NCI-H2081 treated with DMSO at 0.1 percent for 48 hours (cell line): ENCODE results near the gene MELK.

ENCODE experiments used
- DNase-seq: peaks from one replicate; lab custom pipeline; 2025; lab: John Stamatoyannopoulos, UW

Gene MELK

DNA sequence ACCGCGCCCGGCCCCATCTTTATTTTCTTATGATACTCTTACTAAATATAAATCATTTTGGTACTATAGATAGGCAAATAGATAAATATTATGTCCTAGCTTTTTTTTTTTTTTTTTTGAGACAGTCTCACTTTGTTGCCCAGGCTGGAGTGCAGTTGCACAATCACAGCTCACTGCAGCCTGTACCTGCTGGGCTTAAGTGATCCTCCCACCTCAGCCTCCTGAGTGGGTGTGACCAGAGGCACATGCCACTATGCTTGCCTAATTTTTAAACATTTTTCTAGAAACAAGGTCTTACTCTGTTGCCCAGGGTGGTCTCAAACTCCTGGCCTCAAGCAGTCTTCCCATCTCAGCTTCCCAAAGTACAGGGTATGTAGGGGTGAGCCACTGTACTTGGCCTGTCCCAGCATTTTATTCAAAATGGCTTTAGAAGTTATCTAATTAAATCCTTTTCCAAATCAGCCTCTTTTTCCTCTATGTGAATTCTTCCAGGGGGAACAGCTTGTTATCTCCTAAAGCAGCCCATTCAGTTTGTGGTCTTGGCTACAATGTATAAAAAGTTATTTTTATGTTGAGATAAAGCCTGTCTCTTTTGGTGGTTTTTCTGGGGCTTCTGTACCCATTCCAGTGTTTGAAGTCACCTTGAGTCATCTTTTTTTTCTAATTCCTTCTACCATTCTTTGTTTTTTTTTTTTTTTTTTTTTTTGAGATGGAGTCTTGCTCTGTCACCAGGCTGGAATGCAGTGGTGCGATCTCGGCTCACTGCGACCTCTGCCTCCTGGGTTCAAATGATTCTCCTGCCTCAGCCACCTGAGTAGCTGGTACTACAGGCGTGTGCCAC, 12.1 kb downstream of the MELK start:
- no peak for DNase-seq

DNA sequence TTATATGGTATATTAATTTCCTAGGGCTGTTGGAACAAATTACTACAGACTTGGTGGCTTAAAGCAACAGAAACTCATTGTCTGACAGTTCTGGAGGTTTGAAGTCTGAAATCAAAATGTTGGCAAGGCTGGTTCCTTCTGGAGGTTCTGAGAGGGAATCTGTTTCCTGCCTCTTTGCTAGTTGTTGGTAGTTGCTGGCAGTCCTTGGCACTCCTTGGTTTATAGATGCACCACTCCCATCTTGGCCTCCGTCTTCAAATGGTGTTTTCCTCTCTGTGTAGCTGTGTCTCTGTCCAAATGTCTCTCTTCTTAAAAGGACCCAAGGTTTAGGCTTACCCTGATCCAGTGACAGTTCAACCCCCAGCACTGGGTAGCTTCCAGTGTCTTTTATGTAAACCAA, 17.5 kb downstream of the MELK start:
- DNase-seq: no peak

DNA sequence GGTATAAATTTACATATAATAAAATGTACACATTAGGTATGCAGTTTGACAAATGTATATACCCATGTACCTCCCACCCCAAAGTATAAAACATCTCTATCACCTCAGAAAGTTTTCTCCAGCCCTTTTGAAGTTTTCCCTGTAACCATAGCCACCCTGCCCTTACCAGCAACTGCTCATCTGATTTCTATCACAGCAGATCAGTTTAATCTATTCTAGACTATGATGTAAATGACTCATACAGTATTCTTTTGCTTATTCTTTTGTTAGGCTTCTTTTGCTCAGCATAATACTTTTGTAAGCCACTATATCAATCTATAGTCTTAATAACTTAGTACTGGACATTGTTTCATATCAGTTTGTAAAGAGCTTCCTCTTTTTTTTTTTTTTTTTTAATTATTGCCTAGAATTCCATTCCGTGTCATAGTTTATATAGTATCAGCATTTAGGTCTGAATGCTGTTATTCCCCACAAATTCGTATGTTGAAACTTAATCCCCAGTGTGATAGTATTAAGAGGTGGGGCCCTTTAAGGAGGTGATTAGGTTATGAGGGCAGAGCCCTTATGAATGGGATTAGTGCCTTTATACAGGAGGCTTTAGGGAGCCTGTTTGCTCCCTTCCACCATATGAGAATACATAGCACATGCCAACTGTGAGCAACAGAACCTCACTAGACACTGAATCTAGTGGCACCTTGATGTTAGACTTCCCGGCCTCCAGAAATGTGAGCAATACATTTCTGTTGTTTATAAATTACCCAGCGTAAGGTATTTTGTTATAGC, 20.3 kb downstream of the MELK start:
- DNase-seq: no peak

DNA sequence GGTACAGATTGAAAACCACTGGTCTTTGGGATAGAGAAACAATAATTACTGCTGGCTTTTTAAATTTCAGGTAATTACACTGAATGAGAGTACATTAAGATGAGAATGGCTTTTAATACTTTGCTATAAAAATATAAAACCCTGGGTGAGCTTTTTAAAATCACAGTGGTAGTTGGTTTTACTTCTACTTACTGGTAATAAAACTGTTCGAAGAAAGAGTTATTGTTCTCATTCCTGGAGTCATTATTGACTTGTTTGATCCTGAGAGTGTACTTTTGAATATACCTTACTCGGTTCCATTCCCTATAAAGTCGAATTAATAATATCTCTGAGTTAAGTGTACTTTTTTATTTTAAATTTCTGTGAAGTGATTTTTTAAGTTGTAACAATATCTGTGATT, 21.5 kb downstream of the MELK start:
- no peak for DNase-seq

DNA sequence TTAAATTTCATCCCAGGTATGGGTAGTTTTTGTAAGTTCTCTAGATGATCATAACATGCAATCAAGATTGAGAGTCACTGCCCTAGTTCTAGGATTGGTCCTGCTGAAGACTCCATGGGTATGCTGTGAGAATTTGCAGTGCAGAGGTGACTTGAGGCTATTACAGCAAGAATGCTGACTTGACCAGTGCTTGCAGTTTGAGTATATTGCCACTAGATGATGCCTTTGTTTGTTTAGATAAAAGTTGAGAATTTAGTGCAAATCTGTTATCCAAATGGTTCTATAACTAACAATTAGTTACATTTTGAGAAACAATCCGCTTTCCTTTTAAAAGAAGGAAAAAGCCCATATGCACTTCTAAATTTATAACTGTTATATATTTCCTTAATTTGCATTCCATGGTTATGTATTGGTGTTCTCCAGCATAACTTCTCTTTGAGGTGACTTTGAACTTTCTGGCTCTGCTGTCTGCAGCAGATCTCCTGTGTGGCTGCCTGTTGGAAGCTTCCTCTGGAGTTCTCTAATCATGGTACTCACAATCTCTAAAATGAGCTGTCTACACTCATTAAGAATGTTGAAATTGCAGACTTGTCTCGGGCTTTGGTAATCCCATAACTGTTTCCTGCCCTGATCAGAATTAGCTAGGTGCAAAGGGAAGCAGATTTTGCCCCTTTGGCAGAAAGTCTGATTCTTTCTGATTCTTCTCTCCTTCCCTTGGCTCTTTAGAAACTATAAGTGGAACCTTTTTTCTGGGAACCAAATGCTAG, 24.9 kb downstream of the MELK start:
- DNase-seq: no peak

DNA sequence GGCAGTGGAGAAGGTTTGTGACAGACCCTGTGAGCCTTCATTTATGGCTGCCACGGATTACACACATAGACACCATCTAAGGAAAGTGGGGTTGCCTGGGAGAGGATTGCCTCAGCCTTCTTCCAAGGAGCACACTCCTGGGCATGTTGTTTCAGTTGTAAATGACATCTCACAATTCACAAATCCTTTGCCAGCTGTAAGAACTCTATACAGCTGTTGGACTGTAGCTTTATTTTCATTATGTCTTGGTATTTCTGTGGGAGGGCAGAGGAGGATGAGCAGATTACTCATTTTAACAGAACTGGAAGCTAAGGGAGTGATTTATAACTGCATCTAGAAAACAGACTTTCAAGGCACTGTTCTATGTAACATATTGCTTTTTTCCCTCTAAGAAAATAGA, 25.6 kb downstream of the MELK start:
- DNase-seq: no peak

DNA sequence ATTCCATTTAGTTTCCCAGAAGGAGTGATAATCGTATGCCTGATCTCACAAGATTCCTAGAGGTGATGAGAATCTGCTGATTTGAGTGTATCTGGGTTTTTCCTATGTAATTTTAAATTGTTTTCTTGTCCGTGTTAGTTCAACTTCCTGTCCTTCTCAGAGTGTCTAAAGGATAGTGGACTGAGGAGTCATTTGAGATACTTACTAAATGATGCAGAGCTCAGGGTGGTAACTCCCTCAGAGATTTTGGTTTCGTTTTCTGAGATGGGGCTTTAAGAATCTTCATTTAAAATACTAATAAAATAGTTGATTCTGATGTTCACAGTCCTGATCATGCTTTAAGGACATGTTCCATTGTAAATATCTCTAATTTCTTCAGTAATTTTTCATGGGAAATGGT, 30.3 kb downstream of the MELK start:
- no peak for DNase-seq

DNA sequence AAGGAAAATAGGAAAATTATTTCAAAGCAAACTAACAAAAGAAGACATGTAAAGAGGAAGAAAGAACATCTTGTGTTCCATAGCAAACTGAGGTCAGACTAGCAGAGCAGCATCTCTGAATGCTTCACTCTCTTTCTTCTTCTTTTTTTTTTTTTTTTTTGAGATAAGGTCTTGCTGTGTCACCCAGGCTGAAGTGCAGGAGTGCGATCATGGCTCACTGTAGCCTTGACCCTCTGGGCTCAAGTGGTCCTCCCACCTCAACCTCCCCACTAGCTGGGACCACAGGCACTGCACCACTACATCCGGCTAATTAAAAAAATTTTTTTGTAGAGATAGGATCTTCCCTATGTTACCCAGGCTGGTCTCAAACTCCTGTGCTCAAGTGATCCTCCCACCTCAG, 36.6 kb downstream of the MELK start:
- no peak for DNase-seq

DNA sequence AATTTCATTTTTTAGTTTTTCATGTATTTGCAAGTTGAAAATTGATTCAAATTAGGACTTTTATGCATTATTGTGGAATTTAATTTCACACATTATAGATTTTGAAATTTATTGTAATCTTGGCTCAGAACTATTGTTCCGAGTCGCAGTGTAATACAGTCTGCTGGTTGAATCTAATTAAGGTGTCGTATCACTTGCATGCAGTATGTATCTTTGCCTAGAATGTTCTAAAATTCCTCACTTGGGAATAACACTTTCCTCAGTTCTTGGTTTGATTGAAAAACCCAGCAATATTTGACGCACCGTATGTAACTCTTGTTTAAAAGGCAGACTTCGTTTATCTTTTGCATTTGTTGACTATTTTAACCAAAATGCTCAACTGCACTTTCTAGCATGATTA, 49.4 kb downstream of the MELK start:
- no peak for DNase-seq

DNA sequence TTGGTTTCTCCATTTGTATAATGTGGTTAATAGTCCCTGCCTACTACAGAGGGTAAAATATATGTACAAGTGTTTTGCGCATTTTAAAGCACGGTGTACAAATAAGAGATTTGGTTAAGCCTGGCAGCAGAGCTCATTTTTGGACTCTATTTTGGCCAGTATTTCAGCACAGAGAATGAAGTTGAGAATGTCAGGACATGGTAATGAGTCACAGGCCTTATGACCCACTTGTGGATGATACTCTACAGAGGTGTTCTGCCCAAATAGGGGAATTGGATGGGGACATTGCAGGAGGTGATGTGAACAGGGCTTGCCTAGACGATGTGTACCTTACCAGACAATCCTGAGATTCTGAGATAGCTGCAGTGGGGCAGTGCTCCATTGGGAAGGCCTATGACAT, 50.6 kb downstream of the MELK start:
- DNase-seq: no peak

DNA sequence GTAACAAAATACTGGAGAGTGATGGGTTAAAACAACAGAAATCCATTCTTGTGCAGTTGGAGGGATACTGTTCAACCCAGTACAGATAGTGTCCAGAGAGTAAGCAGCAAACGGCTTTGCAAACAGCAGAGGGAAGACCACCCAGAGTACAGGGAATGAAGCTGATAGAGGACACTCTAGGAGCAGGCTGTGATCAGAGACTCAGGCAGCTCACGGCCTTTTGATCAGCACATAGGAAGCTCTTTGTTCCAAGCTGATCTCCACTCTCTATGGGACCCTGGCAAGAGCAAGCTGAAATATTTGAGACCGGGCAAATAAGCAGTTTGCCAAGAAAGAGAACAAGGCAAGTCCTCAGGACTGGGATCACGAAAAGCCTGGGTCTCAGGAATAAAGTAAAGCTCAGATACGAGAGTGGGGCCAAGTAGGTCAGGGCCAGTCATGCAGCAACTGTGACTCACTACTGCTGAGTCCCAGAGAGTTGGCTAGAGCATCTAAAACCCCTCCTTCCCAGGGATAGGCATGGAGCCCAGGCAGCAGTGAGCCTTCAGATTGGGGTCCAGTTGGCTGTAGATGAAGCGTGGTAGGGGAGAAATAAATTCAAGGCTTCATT, 52.4 kb downstream of the MELK start:
- no peak for DNase-seq

DNA sequence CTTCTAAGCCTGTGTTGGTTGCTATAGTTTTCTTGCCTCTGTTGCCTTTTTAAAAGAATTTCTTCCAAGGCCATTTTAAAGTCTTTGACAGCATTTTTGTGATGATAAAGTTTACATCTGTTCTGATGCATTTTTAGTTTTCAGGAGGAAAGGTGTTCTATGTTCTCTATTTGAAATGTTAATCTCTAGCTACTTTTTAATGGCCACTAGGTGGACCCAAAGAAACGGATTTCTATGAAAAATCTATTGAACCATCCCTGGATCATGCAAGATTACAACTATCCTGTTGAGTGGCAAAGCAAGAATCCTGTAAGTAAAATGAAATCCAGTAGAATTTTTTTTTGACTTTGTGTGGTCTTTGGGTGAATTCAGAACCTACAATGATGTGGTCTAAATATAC, 60.2 kb downstream of the MELK start:
- no peak for DNase-seq

DNA sequence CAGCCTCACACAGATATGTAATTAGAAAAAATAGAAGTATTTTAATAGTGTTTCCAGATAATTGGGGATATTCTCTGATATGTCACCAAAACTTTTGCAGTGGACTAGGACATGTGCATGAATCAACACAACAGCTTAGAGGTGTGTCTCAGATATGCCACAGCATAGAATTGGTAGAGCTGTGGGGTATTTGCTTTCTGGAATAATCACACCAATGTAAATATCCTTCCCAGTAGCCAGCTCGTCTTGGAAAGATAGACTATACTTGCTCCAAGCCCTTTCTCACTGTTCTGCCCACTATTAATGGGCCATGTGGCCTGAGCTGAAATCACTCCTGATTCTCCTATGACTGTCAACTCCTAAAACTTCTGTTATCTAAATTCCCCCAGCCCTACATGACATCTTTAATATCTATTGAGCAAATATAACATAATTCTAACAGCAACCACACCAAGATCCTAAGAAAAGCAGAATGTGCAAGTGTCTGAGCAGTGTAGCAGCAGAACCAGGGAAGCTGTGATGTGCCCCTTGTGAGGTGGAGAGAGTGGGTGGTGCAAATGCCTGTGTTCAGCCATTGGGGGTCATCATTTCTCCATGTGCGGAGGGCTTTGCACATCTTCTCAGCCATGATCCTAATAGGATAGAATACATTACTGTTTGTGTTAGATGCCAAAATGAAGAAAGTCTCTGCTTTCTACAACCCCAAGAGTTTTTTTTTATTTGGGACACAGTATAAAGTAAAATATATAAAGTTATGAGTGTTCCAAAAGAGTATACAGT, 65.0 kb downstream of the MELK start:
- no peak for DNase-seq

DNA sequence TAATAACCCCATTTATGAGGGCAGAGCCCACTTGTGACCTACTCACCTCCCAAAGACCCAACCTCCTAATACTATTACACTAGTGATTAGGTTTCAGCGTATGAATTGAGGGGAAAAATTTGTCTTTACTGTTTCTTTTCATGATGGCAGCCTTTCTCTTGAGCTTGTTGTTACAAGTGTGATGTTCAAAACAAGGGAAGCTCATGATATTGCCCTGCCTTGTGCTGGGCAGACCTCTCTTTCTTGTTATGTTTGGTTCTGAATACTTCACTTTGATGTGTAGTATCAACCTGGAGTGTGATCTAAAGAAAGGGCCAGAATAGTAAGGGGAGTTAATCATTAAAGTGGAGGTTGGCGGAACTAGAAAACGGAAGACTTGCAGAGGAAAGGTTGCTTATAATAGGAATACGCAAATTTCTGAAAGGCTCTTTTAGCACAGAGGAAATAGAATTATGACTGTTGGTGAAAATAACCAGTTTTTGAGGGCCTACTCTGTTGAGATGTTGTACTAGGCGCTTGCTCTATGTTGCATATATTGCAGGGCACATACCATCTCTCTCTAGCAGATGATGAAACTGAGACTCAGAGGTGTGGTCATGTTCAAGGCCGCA, 68.2 kb downstream of the MELK start:
- DNase-seq: no peak

DNA sequence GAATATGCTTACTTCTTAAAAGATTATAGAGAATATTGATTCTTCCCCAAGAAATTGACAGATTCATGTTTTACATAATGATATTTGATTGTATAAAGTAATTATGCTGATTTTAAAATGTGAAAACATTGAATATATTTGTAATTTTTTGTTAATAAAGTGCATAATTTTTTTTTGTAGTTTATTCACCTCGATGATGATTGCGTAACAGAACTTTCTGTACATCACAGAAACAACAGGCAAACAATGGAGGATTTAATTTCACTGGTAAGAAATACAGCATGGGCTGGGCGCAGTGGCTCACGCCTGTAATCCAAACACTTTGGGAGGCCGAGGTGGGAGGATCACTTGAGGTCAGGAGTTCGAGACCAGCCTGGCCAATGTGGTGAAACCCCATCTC, 70.1 kb downstream of the MELK start:
- no peak for DNase-seq

DNA sequence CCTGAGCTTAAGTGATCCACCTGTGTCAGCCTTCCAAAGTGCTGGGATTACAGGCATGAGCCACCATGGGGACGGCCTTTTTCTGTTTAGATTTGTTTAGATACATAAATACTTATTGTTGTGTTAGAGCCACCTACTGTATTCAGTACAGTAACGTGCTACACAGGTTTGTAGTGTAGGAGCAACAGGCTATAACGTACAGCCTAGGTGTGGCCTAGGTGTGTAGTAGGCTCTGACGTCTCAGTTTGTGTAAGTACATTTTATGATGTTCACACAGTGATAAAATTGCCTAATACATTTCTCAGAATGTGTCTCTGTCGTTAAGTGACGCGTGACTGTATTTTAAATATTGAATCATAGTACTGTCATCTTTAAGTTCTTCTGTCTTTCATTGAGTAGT, 84.1 kb downstream of the MELK start:
- DNase-seq: no peak

DNA sequence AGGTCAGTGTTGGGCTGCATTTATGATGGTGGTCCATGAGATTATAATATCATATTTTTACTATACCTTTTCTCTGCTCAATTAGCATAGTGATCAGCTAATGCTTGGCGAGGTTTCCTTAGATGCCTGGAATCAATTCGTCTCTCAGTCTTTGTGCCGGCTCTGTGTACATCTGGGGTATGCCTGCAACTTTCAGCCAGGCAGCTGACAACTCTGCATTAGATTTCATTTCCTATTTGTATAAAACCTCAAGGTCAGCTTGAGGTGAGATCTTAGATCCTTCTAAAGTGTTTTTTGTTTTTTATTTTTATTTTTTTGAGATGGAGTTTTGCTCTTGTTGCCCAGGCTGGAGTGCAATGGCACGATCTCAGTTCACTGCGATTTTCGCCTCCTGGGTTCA, 86.8 kb downstream of the MELK start:
- no peak for DNase-seq

DNA sequence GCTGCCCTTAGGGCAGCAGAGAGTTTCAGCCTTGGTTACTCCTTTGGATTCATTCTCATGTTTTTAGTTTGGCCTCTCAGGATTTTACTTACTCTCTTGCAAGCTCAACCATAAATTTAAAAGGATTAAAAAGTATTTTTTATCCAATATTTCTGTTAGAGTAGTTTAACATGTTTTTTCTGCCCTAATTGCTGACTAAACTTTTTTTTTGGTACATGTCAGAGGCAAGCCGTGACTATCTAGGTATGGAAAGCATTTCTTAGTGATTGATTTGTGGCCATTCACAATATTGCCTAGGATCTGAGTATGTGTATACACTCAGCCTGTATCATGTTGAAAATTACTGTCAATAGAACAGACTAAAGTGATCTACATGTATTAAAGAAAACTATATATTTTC, 92.1 kb downstream of the MELK start:
- DNase-seq: no peak

DNA sequence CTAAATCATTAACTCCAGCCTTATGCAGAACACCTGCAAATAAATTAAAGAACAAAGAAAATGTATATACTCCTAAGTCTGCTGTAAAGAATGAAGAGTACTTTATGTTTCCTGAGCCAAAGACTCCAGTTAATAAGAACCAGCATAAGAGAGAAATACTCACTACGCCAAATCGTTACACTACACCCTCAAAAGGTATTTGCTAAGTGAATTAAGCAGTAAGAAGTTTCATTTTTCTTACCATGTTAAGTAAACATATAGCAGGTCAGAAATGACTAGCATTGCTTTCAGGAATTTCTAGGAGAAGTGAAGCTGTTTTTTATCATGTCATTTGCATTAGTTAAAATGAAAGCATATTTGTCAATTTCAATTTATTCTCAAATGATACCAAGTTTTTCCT, 92.7 kb downstream of the MELK start:
- no peak for DNase-seq

DNA sequence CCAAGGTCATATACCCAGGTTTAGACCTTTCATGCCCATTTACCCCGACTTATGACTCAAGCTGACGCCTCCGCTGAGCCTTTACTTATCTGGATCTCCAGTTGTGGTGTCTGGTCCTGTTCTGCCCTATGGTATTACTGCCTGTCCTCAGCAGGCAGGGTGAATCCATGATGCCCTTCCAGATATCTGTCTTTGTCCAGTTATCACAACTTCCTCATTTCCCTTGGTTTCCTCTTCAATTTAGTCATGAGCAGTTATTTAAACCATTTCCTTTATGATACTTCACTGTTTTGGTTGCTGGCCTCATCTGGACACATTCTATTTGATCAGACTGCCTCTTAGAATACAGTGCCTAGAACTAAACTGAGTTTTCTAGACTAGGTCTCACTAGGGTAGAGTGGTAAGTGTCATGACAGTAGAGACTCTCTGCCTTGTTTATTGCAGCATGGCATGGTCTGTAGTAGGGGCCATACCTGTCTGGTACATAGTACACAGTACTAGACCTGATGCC, 93.3 kb downstream of the MELK start:
- no peak for DNase-seq

DNA sequence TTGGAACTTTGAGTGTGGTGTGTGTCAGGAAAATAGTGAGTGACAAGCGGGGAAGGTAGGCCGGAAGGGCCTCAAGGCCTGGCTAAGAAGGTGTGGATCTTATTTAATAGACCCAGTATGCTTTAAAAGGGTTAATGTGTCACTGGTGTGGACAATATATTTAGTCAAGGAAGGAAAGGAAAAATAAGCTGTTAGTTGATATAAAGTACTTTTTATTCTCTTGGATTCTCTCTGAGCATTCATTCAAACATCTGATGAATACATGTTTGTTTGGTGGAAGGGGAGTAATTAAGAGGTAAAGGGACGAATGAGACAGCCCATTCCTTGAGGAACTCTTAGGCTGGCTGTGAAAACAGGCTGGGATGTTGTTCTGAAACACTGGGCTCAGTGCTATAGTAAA, 98.9 kb downstream of the MELK start:
- DNase-seq: no peak
